ENCODE results near the gene SCN7A. TPM values are rescaled to one million over a fixed set of nuclear protein-coding genes. Genes with fewer than 3 reads are reported as not detected.

Gene SCN7A
- total RNA-seq, 4 donors from 2014 or later: 0.99 to 23.1 (median 3.5) TPM

- no peak for TF ChIP-seq CTCF (IDR thresholded peaks at IDR 0.05)
- no peak for TF ChIP-seq POLR2A (IDR thresholded peaks at IDR 0.05)
- DNase-seq: no peak
- Histone ChIP-seq H3K27me3 (peaks cover 0 to 30% (median 0%) of the 10 kb centered on the region in 4 donors), H3K4me1 (peaks cover 5 to 21% (median 10%) of the 10 kb centered on the region in 3 donors), H3K27ac (no peak overlapping the region), H3K4me3 (no peak overlapping the region), H3K9me3 (no peaks in the 10 kb centered on the region), H3K36me3 (no peaks in the 10 kb centered on the region)
- intact Hi-C loops (cut with DNase I): no loop called here
These were observed 120.1 kb downstream of the SCN7A start for GRCh38 chr2:166373951-166374350.

GRCh38 chr2:166373539-166373938, 120.5 kb downstream of the SCN7A start:
- TF ChIP-seq CTCF (IDR thresholded peaks at IDR 0.05): no peak
- no peak for TF ChIP-seq POLR2A (IDR thresholded peaks at IDR 0.05)
- peaks cover 5 to 21% (median 10%) of the 10 kb centered on the region in 3 donors for H3K4me1 ChIP-seq
- intact Hi-C loops (cut with DNase I): no loop called here
- no peak for DNase-seq
- peaks cover 0 to 30% (median 0%) of the 10 kb centered on the region in 4 donors for H3K27me3 ChIP-seq
- no peak overlapping the region for H3K4me3 ChIP-seq
- no peak overlapping the region for H3K27ac ChIP-seq
- H3K36me3 ChIP-seq: no peaks in the 10 kb centered on the region
- no peaks in the 10 kb centered on the region for H3K9me3 ChIP-seq

GRCh38 chr2:166373105-166373504, 120.9 kb downstream of the SCN7A start:
- Histone ChIP-seq H3K27me3 (peaks cover 0 to 30% (median 0%) of the 10 kb centered on the region in 4 donors), H3K4me1 (peaks cover 5 to 21% (median 10%) of the 10 kb centered on the region in 3 donors), H3K27ac (no peak overlapping the region), H3K36me3 (no peaks in the 10 kb centered on the region), H3K4me3 (no peak overlapping the region), H3K9me3 (no peaks in the 10 kb centered on the region)
- intact Hi-C loops (cut with DNase I): no loop called here
- DNase-seq: no peak
- 36 to 53% methylated on average over 2 of the region's 2 CpGs for WGBS, 2 donors
- no peak for TF ChIP-seq POLR2A (IDR thresholded peaks at IDR 0.05)
- no peak for TF ChIP-seq CTCF (IDR thresholded peaks at IDR 0.05)

- Histone ChIP-seq H3K36me3 (no peaks in the 10 kb centered on the region), H3K9me3 (no peaks in the 10 kb centered on the region), H3K4me3 (no peak overlapping the region), H3K27ac (no peak overlapping the region), H3K4me1 (peaks cover 5 to 21% (median 10%) of the 10 kb centered on the region in 3 donors), H3K27me3 (peaks cover 0 to 30% (median 0%) of the 10 kb centered on the region in 4 donors)
- WGBS, 2 donors: 69 to 70% methylated on average over 2 of the region's 2 CpGs
- intact Hi-C loops (cut with DNase I): no loop called here
- no peak for DNase-seq
- TF ChIP-seq CTCF (IDR thresholded peaks at IDR 0.05) (no peak), POLR2A (IDR thresholded peaks at IDR 0.05) (no peak)
These were observed 122.0 kb downstream of the SCN7A start for GRCh38 chr2:166372046-166372445.

GRCh38 chr2:166365803-166366420, 128.1 kb downstream of the SCN7A start:
- Histone ChIP-seq H3K4me1 (no peaks in the 10 kb centered on the region), H3K27ac (no peak overlapping the region), H3K9me3 (no peaks in the 10 kb centered on the region), H3K36me3 (no peaks in the 10 kb centered on the region), H3K27me3 (no peaks in the 10 kb centered on the region), H3K4me3 (no peak overlapping the region)
- WGBS, 2 donors: 66 to 73% methylated on average over 6 of the region's 6 CpGs
- DNase-seq: no peak
- intact Hi-C loops (cut with DNase I): no loop called here
- TF ChIP-seq POLR2A (IDR thresholded peaks at IDR 0.05) (no peak), CTCF (IDR thresholded peaks at IDR 0.05) (no peak)

Data from esophagus squamous epithelium (tissue), 5 donors.